Embryonic facial prominence (tissue), 1 donor: ENCODE data around the gene TNNI3K.

Source experiments
- DNase-seq: peaks from one replicate; pipeline ENCODE4 v3.0.0-alpha.2; 2016; ENCODE audit errors: extremely low spot score

Gene TNNI3K

DNA sequence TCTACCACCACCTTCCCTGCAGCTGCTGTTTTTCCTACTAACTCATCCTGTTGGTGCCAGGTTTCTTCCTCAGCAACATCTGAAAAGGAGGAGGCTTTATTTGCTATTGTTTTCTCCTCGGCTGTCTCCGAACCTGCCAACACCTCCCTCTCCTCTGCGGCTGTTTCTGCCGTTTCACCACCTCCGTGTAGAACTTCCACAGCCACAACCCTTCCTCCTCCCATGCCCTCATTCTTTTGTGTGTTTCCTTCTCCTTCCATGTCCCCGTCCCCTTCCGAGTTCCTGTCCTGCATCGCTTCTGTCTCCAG lies 336.3 kb downstream of the TNNI3K start:
- DNase-seq, result no peak

DNA sequence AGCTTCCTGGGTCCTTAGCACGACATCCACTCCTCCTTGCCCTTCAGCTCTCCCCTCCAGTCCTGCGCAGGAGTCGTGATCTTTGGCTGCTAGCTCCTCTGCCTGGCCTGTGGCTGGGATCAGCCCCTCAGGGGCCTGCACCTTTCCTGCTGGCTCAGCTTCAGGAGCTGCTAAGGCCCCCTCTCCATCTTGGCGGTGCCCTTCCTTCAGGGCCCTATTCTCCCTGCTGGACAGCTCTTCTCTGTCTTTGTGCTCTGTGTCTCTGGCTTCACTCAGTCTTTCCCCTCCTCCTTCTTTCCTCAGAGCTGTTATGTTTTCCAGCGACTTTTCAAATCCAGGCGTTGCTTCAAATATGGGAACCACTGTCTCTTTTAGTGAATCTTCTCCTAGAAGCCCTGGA lies 336.7 kb downstream of the TNNI3K start:
- DNase-seq, result no peak

DNA sequence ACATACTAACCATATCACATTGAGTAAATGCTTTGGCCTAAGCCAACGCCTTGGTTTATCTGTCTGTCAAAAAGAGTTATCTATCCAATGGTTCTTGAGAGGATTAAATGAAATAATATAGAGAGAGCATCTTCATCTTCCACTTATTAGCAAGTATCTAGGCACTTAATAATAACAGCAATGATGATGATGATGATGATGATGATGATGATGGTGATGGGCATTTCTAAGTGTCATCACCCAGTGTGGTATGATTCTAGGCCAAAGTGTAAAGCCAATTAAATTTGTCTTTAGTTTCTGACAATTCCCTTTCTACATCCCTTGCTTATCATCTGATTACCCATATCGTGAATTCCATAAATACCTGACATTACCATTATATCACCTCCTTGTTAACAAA lies 342.9 kb downstream of the TNNI3K start:
- DNase-seq, result no peak

DNA sequence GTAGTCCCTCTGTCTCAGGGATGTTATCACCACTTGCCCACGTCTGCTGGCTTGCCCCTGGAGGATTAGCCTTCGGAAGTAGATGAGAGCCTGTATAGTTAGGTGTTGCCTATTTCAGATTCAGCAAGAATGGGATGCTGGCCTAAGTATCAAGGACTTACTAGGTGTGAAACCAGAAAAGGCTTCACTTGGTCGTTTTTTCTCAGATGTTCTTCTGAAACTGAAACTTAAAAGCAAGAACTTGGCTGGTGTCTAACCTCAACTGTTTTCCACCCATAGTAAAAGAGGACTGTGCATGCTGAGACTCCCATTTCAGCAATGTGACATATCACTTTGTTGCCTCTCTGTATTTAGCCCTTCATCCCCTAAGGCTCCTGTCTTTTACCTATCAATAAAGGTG lies 344.2 kb downstream of the TNNI3K start:
- no peak for DNase-seq

GRCh38 chr1:74583397-74583796 lies 348.2 kb downstream of the TNNI3K start:
- DNase-seq, result no peak

- DNase-seq, result no peak
Observed at GRCh38 chr1:74584185-74584584, 349.0 kb downstream of the TNNI3K start.

DNA sequence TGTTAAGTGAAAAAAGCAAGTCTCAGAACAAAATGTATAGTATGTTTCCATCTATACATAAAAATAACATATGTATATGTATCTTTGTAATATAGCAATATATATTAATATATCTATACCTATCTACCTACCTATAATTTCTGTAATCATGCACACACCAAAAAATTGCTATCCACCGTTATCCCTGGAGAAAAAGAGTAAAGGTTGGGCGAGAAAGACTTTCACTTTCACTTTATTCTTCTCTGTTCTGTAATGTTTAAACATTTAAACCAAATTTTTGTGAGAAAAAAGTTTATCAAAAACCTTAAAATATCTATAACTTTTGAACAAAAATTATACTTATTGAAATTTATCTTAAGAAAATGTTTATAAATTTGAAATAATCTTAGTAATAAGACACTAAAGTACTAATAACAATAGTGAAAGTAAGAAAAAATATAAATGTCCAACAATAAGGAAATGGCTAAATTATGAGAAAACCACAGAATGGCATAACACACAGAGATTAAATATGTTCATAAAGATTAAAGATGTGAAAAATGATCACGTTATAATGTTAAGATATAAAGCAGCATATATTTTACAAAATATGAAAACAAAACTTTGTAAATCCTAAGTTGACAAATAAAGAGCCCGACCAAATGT lies 351.2 kb downstream of the TNNI3K start:
- no peak for DNase-seq

DNA sequence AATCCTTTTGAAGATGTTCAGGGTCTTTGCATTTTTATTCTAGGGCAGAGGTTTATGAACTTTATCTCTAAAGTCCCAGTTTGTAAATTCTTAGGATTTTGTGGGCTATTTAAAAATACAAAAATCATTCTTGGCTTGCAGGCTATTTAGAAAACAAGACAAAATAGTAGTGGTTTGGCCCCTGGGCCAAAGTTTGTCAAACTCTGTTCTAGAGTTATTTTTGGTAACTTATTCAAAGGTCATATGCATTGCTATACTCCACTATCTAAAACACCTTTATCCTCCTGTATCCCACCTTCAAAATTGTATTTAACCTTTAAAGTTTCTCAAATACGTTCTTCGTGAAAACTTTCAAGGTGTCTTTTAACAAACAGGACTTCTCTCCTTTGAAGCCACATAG lies 352.7 kb downstream of the TNNI3K start:
- no peak for DNase-seq

DNA sequence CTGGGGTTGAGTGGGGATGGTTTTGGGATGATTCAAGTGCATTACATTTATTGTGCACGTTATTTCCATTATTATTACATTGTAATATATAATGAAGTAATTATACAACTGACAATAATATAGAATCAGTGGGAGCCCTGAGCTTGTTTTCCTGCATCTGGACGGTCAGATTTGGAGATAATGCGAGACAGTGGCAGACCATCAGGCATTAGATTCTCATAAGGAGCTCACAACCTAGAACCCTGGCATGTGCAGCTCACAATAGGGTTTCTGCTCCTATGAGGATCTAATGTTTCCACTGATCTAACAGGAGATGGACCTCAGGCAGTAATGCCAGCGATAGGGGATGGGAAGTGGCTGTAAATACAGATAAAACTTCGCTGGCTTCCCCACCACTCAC lies 355.1 kb downstream of the TNNI3K start:
- no peak for DNase-seq

- no peak for DNase-seq
Observed at GRCh38 chr1:74591949-74592348, 356.8 kb downstream of the TNNI3K start.

GRCh38 chr1:74592580-74593355 lies 357.6 kb downstream of the TNNI3K start:
- no peak for DNase-seq
